NCI-H1694 treated with DMSO at 0.1 percent for 48 hours (cell line): Measurements from ENCODE around the gene BEST2.

Experiments
- DNase-seq: peaks from one replicate; lab custom pipeline; 2025; lab: John Stamatoyannopoulos, UW

BEST2 gene

DNA sequence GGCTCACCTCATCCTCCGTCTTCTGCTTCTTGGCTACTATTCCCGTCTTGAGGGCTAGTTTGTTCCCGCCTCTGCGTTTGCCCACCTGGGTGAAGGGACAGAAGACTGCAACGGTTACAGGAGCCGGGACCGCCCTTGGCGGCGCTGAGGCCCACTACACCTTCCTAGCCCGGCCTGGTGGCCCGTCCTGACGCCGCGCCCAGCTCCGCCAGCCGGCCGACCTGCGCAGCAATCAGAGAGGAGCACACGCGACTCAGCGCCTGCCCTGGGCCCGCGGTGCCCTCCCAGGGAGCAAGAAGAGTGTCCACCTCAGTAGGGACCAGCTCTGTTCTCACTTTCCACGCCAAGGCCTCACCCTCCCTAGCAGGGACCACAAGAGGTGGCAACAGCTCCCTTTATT, 20.3 kb upstream of the BEST2 start:
- DNase-seq, result no peak

DNA sequence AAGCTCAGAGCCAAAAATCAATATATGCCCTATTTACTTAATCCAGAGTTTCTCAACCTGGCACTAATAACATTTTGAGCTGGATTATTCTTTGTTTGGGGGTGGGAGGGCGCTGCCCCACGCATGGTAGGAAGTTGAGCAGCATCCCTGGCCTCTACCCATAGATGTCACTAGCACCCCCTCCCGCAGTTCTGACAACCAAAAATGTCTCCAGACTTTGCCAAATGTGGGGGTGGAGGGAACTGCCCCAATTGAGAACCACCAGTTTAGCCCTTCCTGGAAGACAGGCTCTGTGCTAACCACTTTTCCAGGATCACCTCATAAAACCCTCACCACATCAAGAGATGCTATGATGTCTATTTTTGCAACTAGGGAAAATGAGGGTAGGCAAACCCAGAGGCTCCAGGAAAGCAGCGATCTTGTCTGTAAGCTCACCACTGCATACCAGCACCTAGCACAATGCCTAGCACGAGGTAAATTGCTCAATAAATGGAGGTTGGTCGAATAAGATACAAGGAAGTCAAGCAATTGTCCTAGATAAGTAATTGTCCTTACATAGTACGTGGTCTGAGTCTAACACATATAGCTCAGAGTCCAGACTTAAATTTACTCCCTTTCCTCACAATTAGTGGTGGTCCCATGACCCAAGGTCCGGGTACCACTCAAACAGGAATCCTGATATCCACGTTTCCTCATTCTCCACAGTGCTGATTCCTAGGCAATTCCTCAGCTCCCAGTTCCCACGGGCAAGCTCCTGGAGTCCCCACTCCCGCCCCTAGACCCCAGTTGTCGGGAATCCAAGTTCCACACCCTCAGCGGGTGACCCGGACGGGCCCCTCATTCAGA, 18.0 kb upstream of the BEST2 start:
- DNase-seq, result peak; percentile 9

DNA sequence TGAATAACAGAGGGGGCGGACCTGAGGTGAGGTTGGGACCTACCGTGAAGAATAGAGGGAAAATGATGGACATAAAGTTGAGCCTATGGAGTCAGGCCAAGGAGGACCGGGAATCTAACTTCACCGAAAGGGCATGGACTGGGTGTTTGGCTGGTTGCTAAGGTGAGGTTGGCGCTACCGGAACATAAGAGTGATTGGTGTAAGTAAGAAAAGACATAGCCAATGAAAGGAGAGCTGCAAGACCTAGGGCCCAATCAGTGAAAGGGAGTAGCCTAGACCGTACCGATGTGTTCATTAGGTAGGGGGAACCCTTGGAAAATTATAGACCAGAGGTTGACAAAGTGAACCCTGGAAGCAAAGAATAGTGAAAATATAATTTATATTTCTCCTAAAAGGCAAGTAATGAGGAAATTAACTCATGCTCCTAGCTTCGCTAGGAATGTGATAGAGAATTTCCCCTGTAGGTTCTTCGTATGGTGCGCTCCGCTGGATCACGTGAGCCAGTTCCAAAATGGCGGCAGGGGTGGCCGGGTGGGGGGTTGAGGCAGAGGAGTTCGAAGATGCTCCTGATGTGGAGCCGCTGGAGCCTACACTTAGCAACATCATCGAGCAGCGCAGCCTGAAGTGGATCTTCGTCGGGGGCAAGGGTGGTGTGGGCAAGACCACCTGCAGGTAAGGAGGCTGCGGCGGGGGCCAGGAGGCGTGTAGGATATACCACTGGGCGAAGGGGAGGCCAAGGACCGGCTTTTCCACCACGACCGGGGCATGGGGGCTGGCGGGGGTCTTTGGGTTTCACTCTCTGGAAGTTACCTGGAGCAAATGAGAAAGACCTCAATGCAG, 14.4 kb upstream of the BEST2 start, which contains the start of gene GET3:
TSS of gene GET3 (plus strand) at position 503 of the 840 bp plus-strand sequence. CDS start at position 512, 9 bp downstream.
- peak; percentile 98 for DNase-seq

DNA sequence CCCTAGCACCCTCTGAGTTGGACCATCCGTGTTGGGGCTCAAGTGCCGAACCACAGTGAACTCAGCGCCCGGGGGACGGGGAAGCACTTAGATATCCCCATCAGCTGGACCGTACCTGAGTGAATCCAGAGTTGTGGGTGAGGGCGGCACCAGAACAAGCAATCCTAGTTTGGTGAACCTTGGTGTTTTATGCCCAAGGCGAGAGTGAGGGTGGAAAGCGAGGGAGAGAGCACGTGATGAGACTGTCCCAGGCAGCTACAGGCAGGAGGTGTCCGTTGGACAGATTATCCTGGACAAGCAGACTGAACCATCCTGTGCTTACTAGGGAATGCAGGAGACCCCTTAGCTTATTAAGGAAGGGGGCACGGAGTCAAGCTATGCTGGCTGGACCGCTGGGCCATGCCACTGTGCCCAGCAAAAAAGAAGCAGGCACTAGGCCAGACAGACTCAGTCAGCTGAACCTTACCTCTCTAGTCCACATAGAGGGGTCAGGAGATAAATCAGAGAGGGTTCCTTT, 13.7 kb upstream of the BEST2 start:
- DNase-seq, result no peak

DNA sequence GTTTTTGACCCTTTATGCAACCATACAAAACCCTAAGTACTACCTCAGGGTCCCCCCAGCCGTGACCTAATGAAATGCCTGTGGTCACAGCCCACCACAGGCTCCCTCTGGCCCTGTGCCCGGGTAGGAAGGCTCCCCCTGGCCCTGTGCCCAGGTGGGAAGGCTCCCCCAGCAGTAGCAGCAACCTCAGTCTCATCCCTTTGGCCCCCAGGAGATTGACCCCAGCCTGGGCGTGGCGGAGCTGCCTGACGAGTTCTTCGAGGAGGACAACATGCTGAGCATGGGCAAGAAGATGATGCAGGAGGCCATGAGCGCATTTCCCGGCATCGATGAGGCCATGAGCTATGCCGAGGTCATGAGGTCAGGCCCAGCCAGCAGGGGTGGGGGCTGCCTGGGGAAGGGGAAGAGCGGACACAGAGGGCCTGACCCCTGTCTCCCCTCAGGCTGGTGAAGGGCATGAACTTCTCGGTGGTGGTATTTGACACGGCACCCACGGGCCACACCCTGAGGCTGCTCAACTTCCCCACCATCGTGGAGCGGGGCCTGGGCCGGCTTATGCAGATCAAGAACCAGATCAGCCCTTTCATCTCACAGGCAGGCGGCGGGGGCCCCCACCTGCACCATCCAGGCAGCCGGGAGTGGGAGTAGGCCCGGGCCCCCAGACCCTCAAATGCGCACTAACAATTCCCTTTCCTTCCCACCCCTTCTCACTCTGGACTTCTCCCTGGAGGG, 6.3 kb upstream of the BEST2 start:
- no peak for DNase-seq

DNA sequence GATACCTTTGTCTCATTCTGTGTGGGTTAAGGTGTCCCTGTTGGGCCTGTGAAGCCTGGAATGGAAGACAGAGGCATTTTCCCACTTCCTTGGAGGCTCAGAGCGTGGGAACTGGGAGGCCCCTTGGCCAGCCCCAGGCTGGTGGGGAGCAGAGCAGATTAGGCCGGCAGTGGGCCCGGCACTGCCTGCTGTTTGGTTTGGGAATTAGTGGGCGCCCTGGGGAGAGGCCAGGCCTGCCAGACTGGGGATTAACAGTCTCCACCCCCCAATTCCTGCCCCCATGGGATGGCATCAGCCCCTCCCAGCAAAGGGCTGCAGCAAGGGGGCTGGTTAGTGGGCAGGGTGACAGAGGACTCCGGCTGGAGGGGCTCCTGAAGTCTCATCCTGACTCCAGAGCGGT, 3.1 kb upstream of the BEST2 start:
- no peak for DNase-seq

DNA sequence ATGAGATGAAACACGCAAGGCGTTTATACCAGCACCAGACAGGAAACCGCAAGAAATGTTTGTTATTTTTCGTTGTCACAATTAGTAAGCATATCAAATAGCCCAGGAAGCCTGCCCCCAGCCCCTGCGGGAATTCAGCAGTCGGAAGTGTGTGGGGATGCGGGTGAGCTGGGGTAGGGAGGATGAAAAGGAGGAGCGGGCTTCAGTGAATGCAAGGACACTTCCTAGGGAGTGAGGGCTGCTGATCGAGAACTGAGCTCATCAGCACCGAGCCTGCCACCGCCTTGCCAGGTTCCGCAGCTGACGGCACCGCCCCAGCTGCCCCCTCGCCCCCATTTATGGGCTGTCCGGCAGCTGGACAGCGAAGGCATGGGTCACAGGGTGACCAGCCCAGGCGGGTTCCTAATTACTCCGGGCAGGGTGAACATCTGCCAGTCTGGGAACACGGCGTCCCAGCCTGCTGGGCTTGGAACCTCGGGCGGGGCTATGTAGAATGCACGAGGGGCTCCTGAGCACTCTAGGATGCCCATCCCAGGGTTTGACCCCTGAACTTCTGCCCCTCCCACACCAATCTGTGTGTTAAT, 1.6 kb upstream of the BEST2 start:
- DNase-seq, result peak; percentile 75

DNA sequence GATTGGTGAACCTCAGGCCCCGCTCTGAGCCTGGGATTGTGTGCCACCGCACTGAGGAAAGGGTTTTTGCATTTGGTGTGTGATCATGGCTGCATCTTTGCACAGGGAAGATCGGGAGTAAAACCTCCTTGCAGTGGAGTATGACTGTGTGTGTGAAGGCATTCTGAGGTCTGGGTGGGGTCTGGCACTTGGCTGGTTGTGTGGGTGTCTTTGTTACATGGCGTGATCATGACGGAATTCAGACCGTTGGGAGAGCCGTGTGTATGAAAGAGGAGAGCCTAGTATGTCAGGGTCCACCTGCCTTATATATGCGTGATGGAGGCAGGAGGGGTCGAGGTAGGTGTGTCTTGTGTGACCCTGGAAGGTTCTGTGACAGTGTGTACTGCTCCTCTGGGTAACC, 740 bp upstream of the BEST2 start:
- DNase-seq, result no peak

DNA sequence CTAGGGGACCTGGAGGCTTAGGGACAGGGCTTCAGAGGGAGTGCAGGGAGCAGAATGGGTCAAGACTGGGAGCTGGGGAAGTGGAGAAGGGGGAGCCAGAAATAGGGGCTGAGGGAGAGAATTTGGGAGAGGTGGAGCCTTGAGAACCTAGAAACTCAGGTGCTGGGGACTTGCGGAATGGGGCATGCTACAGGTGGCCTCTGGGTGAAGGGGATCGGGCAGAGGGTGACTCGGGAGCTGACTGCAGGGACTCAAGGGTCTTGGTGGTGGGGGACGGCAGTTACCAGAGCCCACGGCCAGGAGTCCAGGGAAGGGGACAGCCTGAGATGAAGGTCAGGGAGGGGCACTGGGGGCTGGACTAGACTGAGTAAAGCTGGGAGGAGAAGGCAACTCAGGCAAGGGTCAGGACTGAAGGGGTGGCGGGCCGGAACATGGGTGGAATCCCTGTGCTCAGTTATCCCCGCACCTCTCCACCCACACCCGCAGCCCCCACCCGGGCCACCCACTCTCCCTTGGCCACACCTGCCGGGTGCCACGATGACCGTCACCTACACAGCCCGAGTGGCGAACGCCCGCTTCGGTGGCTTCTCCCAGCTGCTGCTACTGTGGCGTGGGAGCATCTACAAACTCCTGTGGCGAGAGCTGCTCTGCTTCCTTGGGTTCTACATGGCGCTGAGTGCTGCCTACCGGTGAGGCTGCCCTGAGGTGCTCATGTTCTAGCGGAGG, 628 bp downstream of the BEST2 start:
- DNase-seq, result no peak

DNA sequence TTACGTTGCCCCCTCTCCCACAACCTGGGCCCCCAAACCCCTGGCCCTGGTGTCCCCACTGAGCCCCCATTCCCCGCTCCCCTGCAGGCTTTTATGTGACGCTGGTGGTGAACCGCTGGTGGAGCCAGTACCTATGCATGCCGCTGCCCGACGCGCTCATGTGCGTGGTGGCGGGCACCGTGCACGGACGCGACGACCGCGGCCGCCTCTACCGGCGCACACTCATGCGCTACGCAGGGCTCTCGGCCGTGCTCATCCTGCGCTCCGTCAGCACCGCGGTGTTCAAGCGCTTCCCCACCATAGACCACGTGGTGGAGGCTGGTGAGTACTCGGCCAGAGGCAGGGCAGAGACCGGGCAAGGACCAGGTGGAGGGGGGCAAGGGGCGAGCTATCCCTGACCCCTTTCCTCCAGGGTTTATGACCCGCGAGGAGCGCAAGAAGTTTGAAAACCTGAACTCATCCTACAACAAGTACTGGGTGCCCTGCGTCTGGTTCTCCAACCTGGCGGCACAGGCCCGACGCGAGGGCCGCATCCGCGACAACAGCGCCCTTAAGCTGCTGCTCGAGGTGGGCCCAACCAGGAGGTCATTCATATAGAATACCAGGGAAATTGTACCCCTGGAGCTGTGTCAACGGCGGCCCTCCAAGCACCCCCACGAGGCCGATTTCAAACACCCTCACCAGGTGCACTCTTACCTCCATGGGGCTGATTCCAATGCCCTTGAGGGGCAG, 3.0 kb downstream of the BEST2 start:
- no peak for DNase-seq

DNA sequence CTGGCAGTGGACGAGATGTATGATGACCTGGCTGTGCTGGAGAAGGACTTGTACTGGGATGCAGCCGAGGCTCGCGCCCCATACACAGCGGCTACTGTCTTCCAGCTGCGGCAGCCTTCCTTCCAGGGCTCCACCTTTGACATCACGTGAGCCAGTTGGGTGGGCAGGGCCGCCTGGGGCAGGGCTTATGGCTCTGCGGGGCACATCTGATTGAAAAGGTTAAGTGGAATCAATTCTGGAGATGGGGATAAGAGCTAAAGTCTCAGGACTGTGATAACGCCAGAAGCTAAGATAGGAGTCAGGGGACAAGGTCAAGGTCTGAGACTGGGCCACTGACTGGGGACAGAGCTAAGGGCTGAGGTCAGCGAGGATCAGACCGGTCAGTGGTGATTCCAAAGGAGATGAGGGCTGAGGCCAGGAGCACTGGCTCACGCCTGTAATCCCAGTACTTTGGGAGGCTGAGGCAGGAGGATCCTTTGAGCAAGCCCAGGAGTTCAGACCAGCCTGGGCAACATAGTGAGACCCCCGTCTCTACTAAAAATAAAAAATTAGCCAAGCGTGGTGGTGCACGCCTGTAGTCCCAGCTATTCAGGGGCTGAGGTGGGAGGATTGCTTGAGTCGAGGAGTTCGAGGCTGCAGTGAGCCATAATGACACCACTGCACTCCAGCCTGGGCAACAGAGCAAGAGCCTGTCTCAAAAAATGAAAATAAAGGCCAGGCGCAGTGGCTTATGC, 4.7 kb downstream of the BEST2 start:
- no peak for DNase-seq

DNA sequence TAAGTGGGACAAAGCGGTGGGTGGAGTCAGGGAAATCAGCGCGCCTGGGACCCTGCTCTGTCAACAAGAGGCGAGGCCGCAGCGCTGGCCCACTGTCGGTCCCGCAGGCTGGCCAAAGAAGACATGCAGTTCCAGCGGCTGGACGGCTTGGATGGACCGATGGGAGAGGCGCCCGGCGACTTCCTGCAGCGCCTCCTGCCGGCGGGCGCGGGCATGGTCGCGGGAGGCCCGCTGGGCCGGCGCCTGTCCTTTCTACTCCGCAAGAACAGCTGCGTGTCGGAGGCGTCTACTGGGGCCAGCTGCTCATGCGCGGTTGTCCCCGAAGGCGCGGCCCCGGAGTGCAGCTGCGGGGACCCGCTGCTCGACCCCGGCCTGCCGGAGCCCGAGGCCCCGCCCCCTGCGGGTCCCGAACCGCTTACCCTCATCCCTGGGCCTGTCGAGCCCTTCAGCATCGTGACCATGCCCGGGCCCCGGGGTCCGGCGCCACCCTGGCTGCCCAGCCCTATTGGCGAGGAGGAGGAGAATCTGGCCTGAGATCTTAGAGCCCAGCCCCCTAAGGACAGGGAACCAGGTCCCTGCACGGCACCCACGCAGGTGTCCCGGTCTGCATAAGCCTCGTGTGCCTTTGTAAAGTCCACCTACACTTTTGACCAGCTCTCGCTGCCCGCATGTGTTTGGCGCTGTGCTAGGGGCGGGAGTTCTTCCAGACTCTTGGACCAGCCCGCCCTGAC, 6.1 kb downstream of the BEST2 start:
- peak; percentile 40 for DNase-seq

DNA sequence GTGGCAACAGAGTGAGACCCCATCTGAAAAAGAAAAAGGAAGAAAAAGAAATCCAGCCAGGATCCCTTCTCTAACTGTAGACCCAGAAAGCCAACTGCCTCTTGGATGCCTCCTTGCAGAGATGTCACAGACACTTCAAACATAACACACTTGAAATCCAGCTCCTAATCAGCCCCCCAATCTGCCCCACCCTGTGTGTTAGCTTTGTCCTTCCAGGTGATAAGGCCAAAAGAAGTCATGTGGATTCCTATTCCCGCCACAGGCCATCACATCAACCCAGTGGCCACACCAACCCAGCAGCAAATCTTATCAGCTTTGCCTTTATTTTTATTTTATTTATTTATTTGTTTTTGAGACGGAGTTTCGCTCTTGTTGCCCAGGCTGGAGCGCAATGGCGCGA, 8.1 kb downstream of the BEST2 start:
- DNase-seq, result no peak

DNA sequence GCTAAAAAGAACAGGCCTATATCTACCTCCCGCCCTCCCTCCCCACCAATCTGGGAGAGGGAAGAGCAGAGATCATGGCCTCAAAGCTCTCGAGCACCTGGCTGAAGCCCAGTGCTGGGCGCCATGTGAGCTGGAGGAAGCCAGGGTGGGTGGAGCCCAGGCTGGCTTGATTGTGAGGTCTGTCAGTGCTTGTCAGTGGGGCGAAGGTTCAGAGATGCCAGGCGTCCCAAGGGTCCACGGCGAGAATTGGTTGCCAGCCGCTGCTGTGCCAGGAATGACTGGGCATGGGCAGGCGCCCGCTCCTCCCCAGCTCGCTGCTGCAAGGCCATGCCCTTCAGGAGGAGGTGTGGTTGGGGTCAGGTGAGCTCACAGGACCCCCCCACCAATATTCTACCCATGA, 11.5 kb downstream of the BEST2 start:
- no peak for DNase-seq

DNA sequence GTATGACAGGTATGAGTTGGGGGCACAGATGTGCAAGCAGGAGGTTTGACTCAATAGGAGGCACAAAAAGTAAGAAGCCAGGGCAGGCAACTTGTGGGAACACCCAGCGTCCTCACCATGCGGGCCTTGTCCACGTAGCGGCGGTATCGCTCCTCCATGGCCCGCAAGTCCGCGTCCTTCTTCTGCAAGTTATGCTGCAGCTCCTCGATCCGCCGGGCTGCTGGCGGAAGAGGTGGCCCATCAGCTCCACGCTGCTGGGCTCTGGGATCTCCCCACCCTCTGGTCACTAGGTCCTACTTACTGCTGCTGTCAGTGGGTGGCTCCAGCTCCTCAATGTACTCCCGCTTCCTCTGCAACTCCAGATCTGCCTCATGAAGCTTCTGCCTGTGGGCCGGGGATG, 13.1 kb downstream of the BEST2 start:
- DNase-seq, result no peak

DNA sequence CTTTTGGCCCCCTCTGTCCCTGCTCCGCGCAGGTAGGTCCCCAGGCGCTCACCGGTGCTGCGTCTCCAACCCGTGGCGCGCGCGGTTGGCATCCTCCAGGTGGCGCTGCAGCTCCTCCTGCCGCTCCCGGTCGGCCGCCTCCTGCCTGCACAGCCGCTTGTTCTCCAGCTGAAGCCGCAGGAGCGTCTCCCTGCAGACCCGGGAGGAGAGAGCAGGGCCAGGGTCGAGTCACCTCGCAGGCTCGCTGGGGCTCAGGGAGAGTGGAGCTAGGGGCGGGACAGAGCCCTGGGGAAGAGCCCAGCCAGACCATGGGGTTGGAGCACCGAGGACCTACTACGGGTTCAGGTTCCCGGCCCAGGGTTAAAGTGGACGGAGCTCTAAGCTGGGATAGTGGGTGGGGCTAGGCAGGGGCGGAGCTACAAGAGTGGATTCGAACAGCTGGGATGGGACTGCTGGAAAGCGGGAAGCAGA, 14.5 kb downstream of the BEST2 start:
- DNase-seq, result peak; percentile 72

DNA sequence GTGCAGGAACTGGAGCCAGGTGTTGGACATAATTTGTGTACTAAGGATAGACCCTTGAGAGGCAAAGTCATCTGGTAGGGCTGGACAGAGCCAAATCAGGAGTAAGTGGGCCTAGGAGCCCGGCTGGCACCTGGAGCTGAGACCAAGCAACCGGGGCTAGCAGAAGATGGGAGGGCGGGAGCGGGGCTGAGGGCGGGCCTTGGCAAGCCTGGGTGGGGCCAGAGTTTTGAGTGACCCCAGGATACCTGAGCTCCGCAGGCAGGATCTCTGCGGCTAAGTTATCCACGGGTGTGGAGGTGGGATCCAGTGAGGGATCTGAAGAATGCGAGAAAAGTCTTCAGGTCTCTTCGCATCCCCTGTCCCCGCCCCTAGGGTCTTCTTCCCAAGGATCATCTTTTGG, 15.6 kb downstream of the BEST2 start:
- DNase-seq, result no peak

DNA sequence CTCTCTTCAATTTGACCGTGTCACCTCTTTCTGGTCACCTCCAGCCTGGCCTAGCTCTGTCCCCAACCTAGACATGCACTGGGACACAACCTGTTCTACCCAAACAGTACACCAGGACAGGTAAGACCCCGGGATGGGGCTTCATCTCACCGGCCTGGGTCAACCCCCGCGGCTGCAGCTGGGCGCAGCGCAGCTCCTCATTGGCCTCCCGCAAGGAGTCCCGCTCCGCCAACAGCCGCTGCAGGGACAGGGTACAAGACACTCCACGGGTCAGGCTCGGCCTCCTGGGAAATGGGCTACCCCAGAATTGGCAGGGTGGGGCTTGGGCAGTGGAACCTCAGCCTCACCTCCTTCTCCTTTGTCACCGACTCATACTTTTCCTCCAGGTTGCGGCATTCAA, 16.1 kb downstream of the BEST2 start:
- no peak for DNase-seq

DNA sequence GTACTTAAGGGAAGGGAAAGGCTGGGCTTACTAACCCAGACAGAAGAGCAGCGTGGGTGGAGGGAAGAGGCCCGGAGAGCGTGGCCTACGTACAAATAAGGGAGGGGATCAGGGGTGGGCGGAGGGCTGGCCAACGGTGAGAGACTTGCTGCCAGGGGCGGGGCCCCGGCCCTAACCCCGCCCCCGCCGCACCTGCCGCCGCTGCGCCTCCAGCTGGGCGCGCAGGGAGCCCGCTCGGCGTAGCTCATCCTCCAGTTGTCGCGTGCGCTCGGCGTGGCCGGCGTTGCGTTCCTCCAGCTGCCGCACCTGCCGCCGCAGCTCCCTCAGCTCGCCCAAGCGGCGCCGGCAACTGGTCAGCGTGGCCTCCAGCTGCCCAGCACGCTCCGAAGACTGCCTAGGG, 18.1 kb downstream of the BEST2 start:
- DNase-seq, result no peak
